ENCODE measurements around the gene DUS2. TPM values are rescaled to one million over a fixed set of nuclear protein-coding genes. Genes with fewer than 3 reads are reported as not detected.

Gene DUS2
- total and polyA plus RNA-seq, 9 of the 15 experiments (the other 6 are each of a cell fraction or from before 2014, with no cell fraction given): 5.8 to 22.5 (median 20.6) TPM

DNA sequence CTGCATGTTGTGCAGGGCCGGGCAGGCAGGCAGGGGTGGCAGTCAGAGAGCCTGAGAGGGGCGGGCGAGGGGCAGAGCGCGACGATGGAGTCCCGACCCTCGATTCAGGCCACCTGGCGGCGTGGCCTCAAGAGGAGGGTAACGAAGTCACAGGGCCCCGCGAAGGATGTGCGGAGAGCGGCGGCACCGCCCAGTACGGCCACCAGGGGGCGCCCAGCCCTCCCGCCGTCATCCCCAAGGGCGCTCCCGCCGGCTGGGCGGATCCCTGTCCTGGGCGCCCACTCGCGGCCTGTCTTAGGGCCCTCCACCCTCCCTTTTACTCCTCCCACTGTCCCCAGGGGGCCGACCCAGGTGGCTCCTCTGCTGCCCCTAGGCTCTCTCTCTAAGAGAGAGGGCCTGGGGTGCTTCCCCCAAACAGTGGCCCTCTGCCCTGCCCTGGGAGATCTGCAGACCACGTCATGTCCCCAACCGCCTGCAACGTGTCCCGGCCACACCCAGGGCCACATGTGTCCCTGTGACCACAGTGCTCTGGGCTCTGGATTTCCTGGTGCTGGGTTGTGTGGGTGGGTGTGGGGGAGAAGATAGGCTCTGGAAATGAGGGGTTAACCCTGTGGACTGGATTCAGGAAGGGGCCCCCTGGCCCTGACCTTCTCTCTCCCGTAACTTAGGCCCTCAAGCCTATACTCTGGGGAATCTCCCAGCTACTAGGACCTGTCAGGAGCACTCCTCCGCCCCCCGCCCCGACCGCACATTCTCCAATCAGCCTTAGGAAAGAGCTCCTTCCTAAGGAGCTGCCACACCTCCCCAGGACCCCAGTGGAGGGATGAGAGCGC is 29.7 kb upstream of the DUS2 start (continued):
- peak; percentile 57; the same call in 1 of the 2 replicates for TF ChIP-seq CREB1 (IDR thresholded peaks at IDR 0.05)
- peak; percentile 89 for TF ChIP-seq CREB1 (CRISPR knock-in tag; IDR thresholded peaks at IDR 0.05)
- peak; percentile 90 for TF ChIP-seq ATF7 (IDR thresholded peaks at IDR 0.05)
- TF ChIP-seq, protein P1, sequence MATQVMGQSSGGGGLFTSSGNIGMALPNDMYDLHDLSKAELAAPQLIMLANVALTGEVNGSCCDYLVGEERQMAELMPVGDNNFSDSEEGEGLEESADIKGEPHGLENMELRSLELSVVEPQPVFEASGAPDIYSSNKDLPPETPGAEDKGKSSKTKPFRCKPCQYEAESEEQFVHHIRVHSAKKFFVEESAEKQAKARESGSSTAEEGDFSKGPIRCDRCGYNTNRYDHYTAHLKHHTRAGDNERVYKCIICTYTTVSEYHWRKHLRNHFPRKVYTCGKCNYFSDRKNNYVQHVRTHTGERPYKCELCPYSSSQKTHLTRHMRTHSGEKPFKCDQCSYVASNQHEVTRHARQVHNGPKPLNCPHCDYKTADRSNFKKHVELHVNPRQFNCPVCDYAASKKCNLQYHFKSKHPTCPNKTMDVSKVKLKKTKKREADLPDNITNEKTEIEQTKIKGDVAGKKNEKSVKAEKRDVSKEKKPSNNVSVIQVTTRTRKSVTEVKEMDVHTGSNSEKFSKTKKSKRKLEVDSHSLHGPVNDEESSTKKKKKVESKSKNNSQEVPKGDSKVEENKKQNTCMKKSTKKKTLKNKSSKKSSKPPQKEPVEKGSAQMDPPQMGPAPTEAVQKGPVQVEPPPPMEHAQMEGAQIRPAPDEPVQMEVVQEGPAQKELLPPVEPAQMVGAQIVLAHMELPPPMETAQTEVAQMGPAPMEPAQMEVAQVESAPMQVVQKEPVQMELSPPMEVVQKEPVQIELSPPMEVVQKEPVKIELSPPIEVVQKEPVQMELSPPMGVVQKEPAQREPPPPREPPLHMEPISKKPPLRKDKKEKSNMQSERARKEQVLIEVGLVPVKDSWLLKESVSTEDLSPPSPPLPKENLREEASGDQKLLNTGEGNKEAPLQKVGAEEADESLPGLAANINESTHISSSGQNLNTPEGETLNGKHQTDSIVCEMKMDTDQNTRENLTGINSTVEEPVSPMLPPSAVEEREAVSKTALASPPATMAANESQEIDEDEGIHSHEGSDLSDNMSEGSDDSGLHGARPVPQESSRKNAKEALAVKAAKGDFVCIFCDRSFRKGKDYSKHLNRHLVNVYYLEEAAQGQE (IDR thresholded peaks at IDR 0.05; ENCODE audit: borderline replicate concordance): peak; percentile 89
- TF ChIP-seq, protein P1 (CRISPR knock-in tag; IDR thresholded peaks at IDR 0.05; ENCODE audit: low read depth): peak; percentile 79
- TF ChIP-seq SP1 (CRISPR knock-in tag; IDR thresholded peaks at IDR 0.05): peak; percentile 80
- TF ChIP-seq BCOR (IDR thresholded peaks at IDR 0.05): 0 out of 2 replicates have a peak, but pooled peaks have one; percentile 34
- TF ChIP-seq ZKSCAN1 (IDR thresholded peaks at IDR 0.05; ENCODE audit: low read depth, low read length): no peak
- peak; percentile 53; the same call in 1 of the 2 replicates for TF ChIP-seq MTA1 (IDR thresholded peaks at IDR 0.05; ENCODE audit: borderline replicate concordance)
- TF ChIP-seq GATA2 (CRISPR knock-in tag; IDR thresholded peaks at IDR 0.05): no peak
- no peak for TF ChIP-seq POLR3G (IDR thresholded peaks at IDR 0.05; ENCODE audit: extremely low read depth, insufficient read length, insufficient replicate concordance)
- TF ChIP-seq ZNF445 (CRISPR knock-in tag; IDR thresholded peaks at IDR 0.05; ENCODE audit: low read depth): no peak
- no peak for TF ChIP-seq RBM25 (IDR thresholded peaks at IDR 0.05; ENCODE audit: low read depth, low read length, severe bottlenecking)
- TF ChIP-seq, protein P2, sequence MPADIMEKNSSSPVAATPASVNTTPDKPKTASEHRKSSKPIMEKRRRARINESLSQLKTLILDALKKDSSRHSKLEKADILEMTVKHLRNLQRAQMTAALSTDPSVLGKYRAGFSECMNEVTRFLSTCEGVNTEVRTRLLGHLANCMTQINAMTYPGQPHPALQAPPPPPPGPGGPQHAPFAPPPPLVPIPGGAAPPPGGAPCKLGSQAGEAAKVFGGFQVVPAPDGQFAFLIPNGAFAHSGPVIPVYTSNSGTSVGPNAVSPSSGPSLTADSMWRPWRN (IDR thresholded peaks at IDR 0.05; ENCODE audit: low read depth): no peak
- TF ChIP-seq MED1 (CRISPR knock-in tag; IDR thresholded peaks at IDR 0.05; ENCODE audit: borderline replicate concordance): no peak
- TF ChIP-seq, protein P3, sequence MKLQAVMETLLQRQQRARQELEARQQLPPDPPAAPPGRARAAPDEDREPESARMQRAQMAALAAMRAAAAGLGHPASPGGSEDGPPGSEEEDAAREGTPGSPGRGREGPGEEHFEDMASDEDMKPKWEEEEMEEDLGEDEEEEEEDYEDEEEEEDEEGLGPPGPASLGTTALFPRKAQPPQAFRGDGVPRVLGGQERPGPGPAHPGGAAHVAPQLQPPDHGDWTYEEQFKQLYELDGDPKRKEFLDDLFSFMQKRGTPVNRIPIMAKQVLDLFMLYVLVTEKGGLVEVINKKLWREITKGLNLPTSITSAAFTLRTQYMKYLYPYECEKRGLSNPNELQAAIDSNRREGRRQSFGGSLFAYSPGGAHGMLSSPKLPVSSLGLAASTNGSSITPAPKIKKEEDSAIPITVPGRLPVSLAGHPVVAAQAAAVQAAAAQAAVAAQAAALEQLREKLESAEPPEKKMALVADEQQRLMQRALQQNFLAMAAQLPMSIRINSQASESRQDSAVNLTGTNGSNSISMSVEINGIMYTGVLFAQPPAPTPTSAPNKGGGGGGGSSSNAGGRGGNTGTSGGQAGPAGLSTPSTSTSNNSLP (IDR thresholded peaks at IDR 0.05; ENCODE audit: borderline replicate concordance, low read depth, low read length): no peak
- TF ChIP-seq BRD4 (IDR thresholded peaks at IDR 0.05): peak; percentile 28; the same call in 1 of the 2 replicates
- TF ChIP-seq TRIM24 (IDR thresholded peaks at IDR 0.05): peak in 1 of 2 experiments; percentile 62; a peak in 2 of 4 replicates
